A673 (cell line): ENCODE data around the gene DNASE2B. TPM values are rescaled to one million over a fixed set of nuclear protein-coding genes. Genes with fewer than 3 reads are reported as not detected.

ENCODE experiments used
- BruUV-seq: library from RNA; stranded (reverse); fragments of 400-500 nt; replicated peaks from 2 replicates; lab custom pipeline; 2021; lab: Mats Ljungman, UMichigan
- CTCF ChIA-PET: fragments of 300-600 bp; sonication (Branson Sonifier 250); formaldehyde crosslinking; loops from one replicate; lab custom pipeline; 2022; ENCODE audit warnings: antibody characterized with exemption; lab: Charles Lee
- POLR2A ChIA-PET: fragments of 300-600 bp; sonication (Branson Sonifier 250); formaldehyde crosslinking; loops from one replicate; lab custom pipeline; 2022; ENCODE audit warnings: antibody characterized with exemption; ENCODE audit not compliant: low non-redundant PET; lab: Charles Lee
- DNase-seq: peaks from one replicate; pipeline ENCODE4 v3.0.0-alpha.2; 2015; ENCODE audit warnings: low spot score
- H3K27ac ChIP-seq: fragments of 200-600 bp; sonication (generic); 2 replicates; pipeline ENCODE4 v1.5.1; 2016; ENCODE audit warnings: mixed run types, low read depth, mild to moderate bottlenecking, mixed read lengths, antibody characterized with exemption, low read length; ENCODE audit not compliant: poor library complexity, severe bottlenecking
- H3K27me3 ChIP-seq: fragments of 200-600 bp; sonication (generic); replicated peaks from 2 replicates; pipeline ENCODE4 v1.6.1; 2017; ENCODE audit warnings: mixed run types, low read depth, mild to moderate bottlenecking, mixed read lengths, antibody characterized with exemption, low read length; ENCODE audit not compliant: insufficient read depth, poor library complexity
- H3K36me3 ChIP-seq: fragments of 200-600 bp; sonication (generic); 2 replicates; pipeline ENCODE4 v1.6.1; 2016; ENCODE audit warnings: mixed run types, mild to moderate bottlenecking, mixed read lengths, antibody characterized with exemption, low read length; ENCODE audit not compliant: insufficient read depth, poor library complexity, severe bottlenecking
- H3K4me1 ChIP-seq: fragments of 200-600 bp; sonication (generic); 2 replicates; pipeline ENCODE4 v1.6.1; 2017; ENCODE audit warnings: mixed run types, mild to moderate bottlenecking, mixed read lengths, antibody characterized with exemption, low read length; ENCODE audit not compliant: insufficient read depth, poor library complexity, severe bottlenecking
- H3K4me3 ChIP-seq: fragments of 200-600 bp; sonication (generic); 2 replicates; pipeline ENCODE4 v1.5.1; 2016; ENCODE audit warnings: low read depth, mixed run types, mild to moderate bottlenecking, mixed read lengths, low read length; ENCODE audit not compliant: poor library complexity, severe bottlenecking
- H3K9me3 ChIP-seq: fragments of 200-600 bp; sonication (generic); 2 replicates; pipeline ENCODE4 v1.6.1; 2016; ENCODE audit warnings: mixed run types, low read depth, mild to moderate bottlenecking, mixed read lengths, antibody characterized with exemption, low read length; ENCODE audit not compliant: poor library complexity, severe bottlenecking
- EZH2 ChIP-seq: fragments of 200-600 bp; sonication (generic); IDR thresholded peaks from 2 replicates; pipeline ENCODE4 v1.6.1; 2017; ENCODE audit warnings: borderline replicate concordance, low read depth, mild to moderate bottlenecking, mixed read lengths, antibody characterized with exemption, low read length; ENCODE audit not compliant: poor library complexity, severe bottlenecking
- intact Hi-C: fragments of 100-400 bp; cut with micrococcal nuclease; formaldehyde crosslinking; loops from one replicate; pipeline ENCODE4 v1.10.0; 2022; ENCODE audit not compliant: unreplicated experiment
- total RNA-seq: library from RNA; stranded (reverse); gene quantifications from 2 replicates; pipeline ENCODE4 v1.2.3, GENCODE V29; 2021
- TF ChIP-seq, protein P1 (sequence below): fragments of 300-800, 200-600 bp; sonication (generic); conservative IDR thresholded peaks from 2 replicates; pipeline ENCODE4 v1.5.1; 2017; ENCODE audit warnings: low read depth, mild to moderate bottlenecking, antibody characterized with exemption, low read length, moderate library complexity, mixed read lengths

The DNASE2B gene
- total RNA-seq, 1 experiment from 2014 or later, result not detected

DNA sequence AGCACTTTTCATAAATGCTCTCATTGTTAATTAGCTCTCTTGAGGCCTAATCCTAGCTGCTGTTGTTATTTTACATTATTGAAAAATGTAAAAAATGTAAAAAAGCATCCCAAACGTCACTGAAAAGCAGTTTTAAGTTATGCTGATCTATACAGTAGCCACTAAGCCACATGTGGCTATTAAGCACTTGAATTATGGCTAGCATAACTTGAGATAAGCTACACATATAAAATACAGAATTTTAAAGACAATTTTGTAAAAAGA, 18.4 kb upstream of the DNASE2B start:
- H3K4me3 ChIP-seq, result no peak overlapping the region
- TF ChIP-seq EZH2, result no peak
- TF ChIP-seq, protein P1, sequence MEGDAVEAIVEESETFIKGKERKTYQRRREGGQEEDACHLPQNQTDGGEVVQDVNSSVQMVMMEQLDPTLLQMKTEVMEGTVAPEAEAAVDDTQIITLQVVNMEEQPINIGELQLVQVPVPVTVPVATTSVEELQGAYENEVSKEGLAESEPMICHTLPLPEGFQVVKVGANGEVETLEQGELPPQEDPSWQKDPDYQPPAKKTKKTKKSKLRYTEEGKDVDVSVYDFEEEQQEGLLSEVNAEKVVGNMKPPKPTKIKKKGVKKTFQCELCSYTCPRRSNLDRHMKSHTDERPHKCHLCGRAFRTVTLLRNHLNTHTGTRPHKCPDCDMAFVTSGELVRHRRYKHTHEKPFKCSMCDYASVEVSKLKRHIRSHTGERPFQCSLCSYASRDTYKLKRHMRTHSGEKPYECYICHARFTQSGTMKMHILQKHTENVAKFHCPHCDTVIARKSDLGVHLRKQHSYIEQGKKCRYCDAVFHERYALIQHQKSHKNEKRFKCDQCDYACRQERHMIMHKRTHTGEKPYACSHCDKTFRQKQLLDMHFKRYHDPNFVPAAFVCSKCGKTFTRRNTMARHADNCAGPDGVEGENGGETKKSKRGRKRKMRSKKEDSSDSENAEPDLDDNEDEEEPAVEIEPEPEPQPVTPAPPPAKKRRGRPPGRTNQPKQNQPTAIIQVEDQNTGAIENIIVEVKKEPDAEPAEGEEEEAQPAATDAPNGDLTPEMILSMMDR, result no peak
- BruUV-seq, result no TSS peak
- ChIA-PET POLR2A (no interaction called here), CTCF (no interaction called here)
- H3K4me1 ChIP-seq, result no peaks in the 10 kb centered on the region
- DNase-seq, result no peak
- intact Hi-C loops, result no loop called here
- no peaks in the 10 kb centered on the region for H3K9me3 ChIP-seq
- no peaks in the 10 kb centered on the region for H3K36me3 ChIP-seq
- no peak overlapping the region for H3K27ac ChIP-seq
- H3K27me3 ChIP-seq, result no peaks in the 10 kb centered on the region

DNA sequence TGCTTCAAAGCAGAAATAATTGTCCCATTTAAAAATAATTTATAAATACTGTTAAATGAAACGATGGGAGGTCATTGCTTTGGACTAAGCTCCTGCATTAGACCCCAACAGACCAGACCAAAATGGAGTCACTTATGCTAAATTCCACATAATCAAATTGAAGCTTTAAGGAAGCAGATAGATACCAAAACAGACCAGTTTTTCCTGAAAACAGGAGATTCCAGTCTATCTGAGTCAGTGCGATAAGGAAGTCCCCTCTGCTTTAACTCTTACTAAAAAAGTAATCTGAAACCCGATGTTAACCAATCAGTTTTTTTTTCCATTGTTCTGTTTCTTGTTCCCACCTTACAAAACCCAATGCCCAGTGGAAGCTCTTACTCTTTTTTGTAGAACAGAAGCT, 16.2 kb upstream of the DNASE2B start:
- TF ChIP-seq, protein P1, result no peak
- TF ChIP-seq EZH2, result no peak
- Histone ChIP-seq H3K27me3 (no peaks in the 10 kb centered on the region), H3K4me1 (no peaks in the 10 kb centered on the region), H3K27ac (no peak overlapping the region), H3K4me3 (no peak overlapping the region), H3K9me3 (no peaks in the 10 kb centered on the region), H3K36me3 (no peaks in the 10 kb centered on the region)
- DNase-seq, result no peak
- no TSS peak for BruUV-seq
- ChIA-PET POLR2A (no interaction called here), CTCF (no interaction called here)
- intact Hi-C loops, result no loop called here

DNA sequence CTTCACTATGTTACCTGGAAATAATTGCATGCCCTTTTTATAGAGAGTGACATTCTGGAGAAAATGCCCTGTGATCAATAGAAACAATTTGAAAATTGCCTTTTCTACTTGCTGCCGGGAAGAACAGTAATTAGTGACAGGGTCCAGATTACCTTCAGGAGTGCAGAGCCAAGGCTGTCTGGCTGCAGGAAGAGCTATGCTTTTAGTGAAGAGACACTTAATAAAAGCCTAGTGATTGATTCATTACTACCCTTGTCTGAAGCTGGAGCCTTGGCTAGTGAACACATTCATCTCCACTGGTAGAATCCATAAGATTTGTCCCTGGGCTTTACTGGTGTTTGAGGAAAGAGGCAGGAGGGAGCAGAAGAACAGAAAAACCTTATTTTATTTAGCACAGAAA, 12.9 kb upstream of the DNASE2B start:
- no peak for DNase-seq
- POLR2A ChIA-PET, result no interaction called here
- CTCF ChIA-PET, result no interaction called here
- Histone ChIP-seq H3K4me1 (no peaks in the 10 kb centered on the region), H3K27ac (no peak overlapping the region), H3K4me3 (no peak overlapping the region), H3K9me3 (no peaks in the 10 kb centered on the region), H3K27me3 (no peaks in the 10 kb centered on the region), H3K36me3 (no peaks in the 10 kb centered on the region)
- intact Hi-C loops, result no loop called here
- no TSS peak for BruUV-seq
- TF ChIP-seq EZH2, result no peak
- TF ChIP-seq, protein P1, result no peak
